HTERT RPE-1 (cell line): ENCODE results near the gene CNOT1.
"Not testable (repeated sequence)": the region's sequence is repeated elsewhere in the genome, so short reads cannot be mapped to it uniquely, and the experiment has no call there.

ENCODE experiments used
- in situ Hi-C: fragments of 300-500 bp; cut with MboI; formaldehyde crosslinking; loops from 4 replicates; pipeline ENCODE4 v1.14.3; 2020; ENCODE audit warnings: low sequenced_read_pairs

CNOT1 gene

DNA sequence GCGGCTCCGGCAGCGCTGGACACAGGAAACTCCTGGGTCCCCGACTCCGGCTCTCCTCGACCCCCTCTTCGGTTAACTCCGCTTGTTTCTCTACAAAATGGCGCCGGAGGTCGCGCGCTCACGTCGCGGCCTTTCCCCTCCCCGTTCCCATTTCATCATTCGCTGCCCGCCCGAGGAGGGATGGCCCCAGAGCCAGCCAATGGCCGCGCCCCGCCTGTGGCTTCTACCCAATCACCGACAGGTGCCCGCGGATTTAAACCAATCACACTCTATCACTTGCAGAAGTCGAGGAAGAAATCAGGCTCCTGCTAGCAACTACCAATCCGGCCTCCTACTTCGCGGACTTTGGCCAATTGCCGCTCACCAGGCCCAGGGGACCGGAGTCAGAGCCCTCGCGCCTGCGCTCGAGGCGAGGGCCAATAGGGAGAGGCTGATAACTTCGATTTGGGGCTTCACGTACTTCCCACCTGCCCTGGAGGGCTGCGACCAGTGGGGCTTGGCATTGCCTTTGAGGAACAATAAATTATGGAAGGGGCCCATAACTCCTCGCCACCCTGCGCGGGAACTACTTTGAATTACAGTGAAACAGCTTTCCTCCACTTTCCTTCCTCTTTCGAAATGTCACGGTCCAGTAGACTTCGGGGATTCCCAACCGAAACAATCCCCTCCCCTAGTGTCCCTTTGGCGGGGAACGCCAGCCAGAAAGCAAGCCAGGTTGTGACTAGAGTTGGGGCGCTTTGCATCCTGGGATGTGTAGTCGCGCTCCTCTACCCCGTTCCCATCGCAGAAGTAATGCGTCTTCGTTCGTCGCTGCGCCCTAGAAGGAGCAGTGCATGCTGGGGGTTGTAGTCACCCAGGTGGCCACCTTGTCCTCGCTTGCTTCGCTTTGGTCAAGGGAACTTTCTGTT, at the start of gene CNOT1:
TSS of gene CNOT1 (minus strand) at position 94 of the 908 bp plus-strand sequence. CDS start 30,489 bp downstream, outside the sequence.
- in situ Hi-C loops: no loop called here

DNA sequence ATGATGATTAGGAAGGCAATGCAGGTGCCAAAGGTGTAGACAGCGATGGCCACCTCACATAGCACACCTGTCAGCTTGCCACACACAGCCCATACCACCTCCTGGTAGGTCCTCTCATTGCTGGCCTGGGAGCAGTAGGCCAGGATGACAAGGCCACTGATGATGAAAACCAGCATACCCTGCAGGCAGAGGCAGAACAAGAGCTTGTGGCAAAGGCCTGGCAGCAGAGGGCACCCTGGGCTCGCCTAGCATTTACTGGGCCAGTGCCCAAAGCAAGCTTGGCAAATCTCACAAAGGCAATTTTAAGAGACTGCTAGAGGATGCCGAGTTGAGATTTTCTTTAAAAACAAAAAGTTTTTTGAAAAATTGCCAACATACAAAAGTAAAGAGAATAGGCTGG, 49.1 kb upstream of the CNOT1 start:
- in situ Hi-C loops: no loop called here

DNA sequence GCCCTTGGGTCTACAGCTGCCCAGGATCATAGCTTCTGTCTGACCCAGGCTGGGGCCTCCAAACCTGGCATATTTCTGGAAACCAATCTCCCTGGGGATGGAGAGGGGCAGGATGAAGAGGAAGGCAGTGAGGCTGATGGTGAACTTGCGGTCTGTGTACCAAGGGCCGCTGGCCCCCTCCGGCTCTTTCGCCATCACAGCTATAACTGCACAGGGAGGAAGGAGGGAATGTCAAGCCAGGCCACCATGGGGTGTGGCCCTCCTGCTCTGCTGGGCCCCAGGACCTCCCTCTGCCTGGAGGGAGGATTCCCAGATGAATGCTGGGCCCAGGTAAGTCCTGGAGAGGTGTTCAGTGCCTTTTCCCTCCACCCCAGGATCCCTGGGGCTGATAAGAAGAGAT, 48.6 kb upstream of the CNOT1 start:
- in situ Hi-C loops: no loop called here

DNA sequence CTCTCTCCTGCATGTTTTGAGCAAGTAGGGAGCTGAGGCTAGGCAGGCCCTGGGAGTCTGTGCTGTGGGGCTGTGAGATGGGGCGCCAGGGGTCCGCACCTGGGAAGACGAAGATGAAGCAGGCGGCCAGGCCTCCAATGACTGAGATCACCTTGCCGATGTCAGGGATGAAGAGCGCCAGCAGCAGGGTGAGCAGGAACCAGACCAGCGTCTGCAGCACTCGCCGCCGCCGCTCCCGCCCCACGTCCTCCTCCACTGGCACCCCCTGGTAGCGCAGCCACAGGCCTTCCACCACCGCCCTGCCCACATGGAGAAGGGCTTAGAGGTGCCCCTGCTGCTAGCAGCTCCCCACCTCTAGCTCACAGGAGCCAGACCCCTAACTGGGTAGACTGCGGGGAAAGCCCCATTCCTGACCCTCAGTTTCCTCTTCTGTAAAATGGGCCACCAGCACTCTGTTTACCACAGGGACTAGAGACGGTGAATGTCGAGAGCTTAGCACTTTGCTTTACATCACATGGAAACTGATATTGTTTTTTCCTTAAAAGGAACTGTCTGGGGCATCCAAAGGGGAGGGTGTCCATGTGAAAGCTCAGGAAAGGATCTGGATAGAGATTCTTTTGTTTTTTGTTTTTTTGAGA, 41.4 kb upstream of the CNOT1 start:
- in situ Hi-C loops: no loop called here

DNA sequence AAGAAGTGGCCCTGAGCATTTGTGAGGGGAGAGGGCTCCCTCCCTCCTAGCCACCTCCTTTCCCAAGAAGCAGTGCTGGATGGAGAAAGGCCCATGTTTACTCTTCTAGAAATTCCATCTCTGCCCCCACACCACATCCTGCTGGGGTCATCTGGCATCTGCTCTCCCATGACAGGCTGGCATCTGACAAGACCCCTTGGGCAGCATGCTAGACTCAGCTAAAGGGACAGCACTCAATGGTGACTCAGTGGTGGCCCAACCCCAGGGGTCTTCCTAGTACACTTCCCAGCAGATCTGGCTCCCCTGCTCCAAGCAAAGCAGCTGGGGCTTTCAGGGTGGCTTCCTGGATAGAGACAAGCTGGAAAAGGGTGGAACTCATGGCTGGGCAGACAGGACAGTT, 40.6 kb upstream of the CNOT1 start:
- in situ Hi-C loops: no loop called here

DNA sequence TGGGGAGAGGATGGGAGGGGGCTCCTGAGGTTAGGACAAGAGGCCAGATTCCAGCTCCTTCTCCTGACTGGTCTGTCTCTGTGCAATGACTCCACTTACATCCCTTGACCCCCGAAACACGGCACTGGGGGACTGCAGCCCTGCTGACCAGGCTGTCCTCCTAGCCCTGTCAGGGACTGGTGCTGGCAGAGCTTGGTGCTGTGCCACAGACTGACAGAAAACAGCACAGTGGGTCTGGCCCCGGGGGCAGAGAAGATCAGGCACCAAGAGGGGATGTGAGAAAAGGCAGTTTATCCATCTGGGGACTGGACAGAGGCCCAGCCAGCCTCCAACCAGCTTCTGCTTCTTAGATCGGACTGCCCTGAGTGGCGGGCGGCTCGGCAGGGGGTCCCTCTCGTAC, 35.6 kb upstream of the CNOT1 start:
- in situ Hi-C loops: no loop called here

DNA sequence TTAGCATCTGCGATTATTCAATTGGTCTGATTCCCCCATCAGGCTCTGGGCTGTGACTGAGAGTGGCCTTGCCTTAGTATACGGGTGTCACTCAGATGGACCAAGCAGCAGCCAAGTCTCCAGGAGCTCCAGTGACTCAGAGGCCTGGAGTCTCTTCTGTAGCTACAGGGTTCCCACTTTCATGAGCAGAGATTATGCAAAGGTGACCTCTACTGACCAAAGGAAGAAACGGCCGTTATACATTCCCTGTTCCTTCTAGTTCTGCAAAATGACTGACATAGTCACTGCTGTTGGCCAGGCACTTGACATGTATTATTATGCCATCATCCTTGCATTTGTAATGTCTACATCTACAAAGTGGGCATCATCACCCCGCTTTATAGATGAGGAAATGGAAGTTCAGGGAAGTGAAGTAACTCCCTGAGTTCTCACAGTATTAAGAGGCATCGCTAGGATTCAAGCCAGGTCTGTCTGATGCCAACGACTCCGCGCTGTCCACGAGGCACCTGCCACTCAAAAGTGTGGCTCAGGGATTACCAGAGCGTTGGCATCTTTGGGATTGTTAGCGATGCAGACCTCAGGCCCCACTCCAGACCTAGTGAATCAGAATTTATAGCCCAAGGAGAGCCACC, 31.7 kb upstream of the CNOT1 start:
- in situ Hi-C loops: no loop called here

DNA sequence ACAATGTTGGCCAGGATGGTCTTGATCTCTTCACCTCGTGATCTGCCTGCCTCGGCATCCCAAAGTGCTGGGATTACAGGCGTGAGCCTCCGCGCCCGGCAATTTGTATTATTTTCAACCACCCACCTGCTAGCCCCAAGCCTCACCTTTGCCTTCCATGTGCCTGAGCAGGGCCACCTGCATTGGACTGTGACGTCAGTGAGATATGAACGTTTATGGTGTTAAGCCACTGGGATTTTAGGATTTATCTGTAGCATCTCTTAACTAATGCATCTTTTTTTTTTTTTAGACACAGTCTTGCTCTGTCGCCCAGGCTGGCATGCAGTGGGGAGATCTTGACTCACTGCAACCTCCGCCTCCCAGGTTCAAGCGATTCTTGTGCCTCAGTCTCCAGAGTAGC, 30.3 kb upstream of the CNOT1 start:
- in situ Hi-C loops: not testable (repeated sequence)

DNA sequence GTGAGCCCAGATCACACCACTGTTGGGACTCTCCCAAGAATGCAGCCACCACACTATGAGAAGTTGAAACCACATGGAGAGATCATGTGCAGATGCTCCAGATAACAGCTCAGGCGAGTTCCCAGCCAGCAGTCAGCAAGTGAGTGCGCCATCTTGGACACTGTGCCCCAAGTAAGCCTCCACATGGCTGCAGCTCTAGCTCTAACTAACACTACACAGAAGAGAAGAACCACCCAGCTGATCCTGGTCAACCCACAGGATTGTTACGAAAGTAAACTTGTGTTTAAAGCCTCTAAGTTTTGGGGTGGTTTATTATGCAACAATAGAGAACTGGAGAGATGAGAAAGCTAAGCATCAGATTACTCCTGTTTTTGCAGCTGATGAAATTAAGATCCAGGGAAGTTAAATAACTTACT, 29.2 kb upstream of the CNOT1 start:
- in situ Hi-C loops: no loop called here

DNA sequence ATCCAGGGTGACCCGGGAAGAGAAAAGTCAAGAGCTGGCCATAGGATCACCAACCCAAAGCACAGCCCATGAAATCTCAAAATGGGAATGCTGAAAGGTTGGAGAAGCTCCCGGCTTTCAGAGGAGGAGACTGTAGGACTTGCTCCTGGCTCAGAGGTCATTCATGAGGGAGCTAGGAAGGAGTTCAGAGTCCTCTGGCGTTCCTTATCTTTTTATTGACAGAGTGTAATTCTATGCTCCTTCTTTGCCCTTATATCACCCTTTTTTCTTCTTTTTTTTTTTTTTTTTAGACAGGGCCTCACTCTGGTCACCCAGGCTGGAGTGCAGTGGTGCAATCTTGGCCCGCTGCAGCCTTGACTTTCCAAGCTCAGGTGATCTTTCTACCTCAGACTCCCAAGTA, 27.3 kb upstream of the CNOT1 start:
- in situ Hi-C loops: no loop called here

DNA sequence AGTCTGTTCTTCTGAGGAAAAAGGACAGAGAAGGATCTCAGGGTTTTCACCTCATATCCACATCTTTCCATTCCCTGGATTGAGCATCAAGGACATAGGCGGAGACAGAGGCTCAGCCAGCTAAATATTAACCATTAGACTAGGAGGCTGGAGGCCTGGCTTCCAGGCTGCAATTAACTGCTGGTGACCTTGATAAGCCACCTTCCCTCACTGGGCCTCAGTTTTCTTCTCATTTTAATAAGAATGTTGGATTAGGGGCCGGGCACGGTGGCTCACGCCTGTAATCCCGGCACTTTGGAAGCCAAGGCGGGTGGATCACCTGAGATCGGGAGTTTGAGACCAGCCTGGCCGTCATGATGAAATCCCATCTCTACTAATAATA, 25.6 kb upstream of the CNOT1 start:
- in situ Hi-C loops: no loop called here

DNA sequence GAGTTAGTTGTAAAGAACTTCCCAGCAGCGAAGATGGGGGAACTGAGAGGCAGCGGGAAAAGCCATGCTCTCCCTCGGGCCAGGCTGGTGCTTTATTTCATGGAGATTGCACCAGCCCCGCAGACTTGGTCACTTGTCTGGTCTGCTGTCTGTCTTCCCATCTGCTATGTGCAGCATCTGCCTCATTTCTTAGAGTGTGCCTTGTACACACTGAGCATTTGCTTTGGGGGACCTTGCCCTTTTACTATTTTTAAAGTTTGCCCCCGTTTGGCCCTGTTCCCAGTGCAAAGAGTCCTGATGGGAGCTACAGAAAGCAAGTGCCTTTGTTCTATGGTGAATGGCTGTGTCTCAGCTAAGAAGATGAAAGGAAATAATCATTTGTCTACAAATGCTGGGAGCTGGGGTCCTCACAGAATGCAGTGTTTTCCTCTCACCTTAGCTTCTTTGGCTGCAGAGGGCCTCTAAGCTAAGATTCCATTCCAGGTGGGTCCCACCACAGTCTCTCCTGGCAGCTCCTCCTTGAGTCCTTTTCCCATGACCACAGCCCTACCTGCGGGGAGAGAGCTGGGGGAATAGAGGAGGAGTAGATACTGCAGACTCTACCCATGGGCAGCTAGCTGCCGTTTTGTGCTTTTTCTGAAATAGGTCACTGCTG, 25.1 kb upstream of the CNOT1 start:
- in situ Hi-C loops: no loop called here

DNA sequence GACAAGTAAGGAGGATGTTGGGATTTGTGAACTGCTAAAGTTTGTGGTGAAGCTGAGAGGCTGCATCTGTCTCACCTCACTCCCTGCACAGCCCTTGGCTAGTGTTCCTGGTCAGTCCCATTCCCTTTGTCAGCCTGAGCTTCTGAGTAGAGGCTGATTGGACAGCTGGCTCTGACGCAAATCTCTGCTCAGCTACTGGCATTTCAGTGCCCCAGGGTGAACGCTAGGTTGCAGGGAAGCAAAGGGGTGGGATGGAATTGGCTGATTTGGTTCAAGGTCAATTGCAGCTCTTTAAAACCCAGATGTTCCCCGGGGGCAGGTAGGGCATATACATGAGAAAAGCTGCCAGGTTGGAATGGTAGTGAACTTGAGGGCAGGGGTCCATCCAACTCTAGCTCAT, 23.1 kb upstream of the CNOT1 start:
- in situ Hi-C loops: no loop called here

DNA sequence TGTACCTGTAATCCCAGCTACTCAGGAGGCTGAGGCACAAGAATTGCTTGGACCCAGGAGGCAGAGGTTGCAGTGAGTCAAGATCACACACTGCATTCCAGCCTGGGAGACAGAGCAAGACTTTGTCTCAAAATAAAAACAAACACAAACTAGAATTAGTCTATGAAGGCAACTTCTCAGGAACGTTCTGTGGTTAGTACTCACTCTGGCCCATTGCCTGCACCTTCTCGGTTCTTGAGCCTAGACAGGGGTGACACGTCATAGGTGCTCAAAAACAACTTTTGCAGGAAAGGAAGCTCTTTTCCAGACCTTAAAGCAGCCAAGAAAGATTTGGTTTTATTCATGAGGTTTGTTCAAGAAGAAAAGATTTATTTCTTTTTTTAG, 22.3 kb upstream of the CNOT1 start:
- in situ Hi-C loops: no loop called here

DNA sequence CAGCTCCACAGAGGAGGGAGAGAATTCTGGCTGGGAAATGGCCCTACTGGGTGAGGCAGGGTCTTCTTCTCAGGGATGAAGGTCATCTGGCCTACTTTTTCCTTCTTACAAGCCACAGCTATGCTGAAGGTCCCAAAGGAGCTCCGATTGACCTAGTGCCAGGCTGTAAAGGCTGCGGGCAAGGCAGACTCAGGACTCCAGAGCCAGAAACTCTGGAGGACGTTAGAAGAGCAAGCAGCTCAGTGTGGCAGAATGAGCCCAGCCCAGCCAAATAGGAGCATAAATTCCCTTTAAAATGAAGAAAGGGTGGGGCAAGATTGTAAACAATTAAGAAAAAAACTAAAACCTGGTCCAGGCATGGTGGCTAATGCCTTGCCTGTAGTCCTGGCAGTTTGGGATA, 20.1 kb upstream of the CNOT1 start:
- in situ Hi-C loops: no loop called here

DNA sequence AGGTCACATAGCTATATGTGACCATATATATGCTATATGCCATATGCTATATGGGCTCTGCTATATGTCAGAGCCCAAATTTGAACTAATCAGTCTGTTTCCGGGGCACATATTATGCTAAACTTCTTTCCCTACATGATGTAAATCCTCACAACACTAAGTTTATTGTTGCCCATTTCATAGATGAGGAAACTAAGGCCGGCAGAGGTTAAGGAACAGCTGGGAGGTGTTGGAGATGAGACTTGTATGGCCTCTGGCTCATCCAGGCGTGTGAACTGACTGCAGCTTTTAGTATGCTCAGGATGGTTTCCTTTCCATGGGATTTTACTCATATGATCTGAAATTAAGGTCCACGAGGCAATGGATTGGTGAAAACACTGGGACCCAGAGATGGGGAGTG, 17.5 kb upstream of the CNOT1 start:
- in situ Hi-C loops: no loop called here

DNA sequence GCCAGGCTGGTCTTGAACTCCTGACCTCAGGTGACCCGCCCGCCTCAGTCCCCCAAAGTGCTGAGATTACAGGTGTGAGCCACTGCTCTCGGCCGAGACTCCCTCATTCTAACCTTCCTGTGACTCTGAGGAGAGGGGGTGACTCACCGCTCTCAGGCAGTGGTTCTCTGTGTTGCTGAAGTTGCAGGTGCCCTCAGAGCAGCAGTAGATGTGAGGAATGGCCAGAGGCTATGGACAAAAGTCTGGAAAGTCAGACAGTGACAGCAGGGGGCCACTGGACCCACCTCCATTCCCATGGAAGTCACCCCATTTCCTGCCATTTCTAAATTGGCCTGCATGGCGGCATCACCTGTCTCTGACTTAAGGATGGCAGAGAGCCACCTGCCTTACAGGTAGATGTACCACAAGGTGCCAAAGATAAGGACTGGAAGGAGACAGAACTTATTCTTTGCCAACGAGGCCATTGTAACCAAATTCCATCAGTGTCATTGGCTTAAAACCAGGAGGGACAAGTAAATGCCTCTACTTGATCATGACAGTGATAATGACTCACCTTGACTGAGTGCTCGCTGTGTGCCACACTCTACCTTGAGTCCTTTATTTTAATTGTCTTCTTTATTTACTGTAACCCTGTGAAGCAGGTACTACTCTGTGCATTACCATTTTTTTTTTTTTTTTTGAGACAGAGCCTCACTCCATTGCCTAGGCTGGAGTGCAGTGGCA, 15.3 kb upstream of the CNOT1 start:
- in situ Hi-C loops: no loop called here

DNA sequence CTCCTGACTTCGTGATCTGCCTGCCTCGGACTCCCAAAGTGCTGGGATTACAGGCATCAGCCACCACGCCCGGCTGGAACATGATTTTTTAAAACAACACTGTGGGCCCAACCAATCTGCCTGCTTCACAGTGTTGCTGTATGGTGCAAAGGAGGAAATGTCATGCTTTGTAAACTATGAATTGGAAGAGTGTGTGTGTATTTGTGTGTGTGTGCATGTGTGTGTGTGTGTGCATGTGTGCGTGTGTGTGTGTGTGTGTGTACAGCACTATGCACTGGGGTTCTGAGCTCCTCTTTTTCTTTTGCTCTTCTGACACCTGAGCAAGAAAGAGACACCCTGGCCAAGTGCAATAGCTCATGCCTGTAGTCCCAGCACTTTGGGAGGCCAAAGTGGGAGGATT, 14.5 kb upstream of the CNOT1 start:
- in situ Hi-C loops: no loop called here

DNA sequence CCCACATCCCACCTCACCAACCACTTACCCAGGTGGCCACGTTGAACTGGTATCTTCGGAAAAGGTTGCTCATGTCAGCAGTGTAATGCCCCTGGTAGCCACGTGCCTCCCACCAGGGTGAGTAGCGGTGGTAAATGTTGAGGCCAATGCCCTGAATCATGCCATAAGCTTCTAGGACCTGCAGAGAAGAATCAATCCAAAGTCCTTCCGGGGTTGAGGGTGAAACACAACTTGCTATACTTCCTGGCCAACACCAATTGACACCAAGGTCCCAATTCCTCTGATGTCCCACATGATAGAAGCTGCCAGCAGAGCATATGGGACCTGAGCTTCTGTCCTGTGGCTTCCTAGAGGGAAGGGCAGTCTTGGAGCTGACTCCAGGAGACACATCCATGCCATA, 11.3 kb upstream of the CNOT1 start:
- in situ Hi-C loops: no loop called here

DNA sequence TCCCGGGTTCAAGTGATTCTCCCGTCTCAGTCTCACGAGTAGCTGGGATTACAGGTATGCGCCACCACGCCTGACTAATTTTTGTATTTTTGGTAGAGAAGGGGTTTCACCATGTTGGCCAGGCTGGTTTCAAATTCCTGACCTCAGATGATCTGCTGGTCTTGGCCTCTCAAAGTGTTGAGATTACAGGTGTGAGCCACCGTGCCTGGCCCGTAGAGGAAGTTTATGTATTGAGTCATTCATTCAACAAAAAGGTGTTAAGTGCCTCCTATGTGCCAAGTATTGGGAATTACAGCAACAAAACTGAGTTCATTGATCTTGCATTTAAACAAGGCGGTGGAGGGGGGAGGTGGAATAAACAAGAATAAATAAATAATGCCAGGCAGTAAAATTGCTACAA, 10.2 kb upstream of the CNOT1 start:
- in situ Hi-C loops: no loop called here

DNA sequence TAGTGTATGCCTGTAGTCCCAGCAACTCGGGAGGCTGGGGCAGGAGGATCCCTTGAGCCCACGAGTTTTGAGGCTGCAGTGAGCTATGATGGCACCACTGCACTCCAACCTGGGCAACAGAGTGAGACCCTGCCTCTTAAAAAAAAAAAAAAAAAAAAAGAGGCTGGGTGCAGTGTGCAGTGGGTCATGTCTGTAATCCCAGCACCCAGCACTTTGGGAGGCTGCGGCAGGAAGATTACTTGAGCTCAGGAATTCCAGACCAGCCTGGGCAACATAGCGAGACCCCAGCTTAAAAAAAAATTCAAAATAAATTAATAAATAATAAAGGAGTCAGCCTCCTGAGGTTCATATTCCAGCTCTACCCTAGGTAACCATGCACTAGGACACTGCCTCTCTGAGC, 9.6 kb upstream of the CNOT1 start:
- in situ Hi-C loops: no loop called here
